Stimulated activated CD4-positive, alpha-beta T cell treated with anti-CD3 and anti-CD28 coated beads, TNF-alpha, amount 100 ng/mL, for 48 hours (primary cell): ENCODE results near the gene CASTOR2.
"Not testable (repeated sequence)": the region's sequence is repeated elsewhere in the genome, so short reads cannot be mapped to it uniquely, and the experiment has no call there.

Source experiments
- DNase-seq, 3 donors: peaks; one replicate each; pipeline ENCODE4 v3.0.0-alpha.2; 2020; ENCODE audit warnings: low read depth in 3 of 3

Gene CASTOR2

DNA sequence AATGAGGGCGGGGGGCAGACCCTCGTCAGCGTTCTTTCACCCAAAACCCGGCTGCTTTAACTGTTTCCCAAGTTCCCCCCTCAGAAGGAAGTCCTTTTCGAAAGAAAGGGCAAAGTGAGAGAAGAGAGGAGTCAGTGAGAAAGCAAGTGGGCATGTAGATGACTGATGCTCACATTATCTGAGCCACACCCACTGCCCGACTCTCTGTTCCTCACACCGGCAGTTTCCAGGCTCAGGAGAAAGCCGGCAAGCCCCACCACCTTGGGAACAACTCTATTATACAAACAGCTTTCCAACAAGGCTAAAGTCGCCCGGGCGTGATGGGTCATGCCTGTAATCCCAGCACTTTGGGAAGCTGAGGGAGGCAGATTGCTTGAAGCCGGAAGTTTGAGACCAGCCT, 86.0 kb downstream of the CASTOR2 start:
- no peak for DNase-seq

DNA sequence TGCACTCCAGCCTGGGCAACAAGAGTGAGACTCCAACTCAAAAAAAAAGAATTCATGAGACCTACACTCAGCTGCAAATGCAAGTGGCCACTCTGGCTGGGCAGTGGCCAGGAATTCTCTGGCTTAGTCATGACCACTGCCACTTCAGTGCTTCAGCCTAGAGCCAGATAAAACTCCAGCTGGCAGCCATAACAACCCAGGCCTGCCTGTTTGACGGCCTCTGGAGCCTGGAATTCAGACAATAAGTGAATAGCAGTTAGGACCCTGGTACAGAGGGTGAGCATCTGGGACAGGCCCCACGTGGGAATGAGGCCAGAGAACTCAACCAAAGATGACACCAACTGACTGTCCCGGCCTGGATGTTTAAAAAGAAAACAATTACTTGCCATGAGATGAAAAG, 90.2 kb downstream of the CASTOR2 start:
- no peak for DNase-seq

DNA sequence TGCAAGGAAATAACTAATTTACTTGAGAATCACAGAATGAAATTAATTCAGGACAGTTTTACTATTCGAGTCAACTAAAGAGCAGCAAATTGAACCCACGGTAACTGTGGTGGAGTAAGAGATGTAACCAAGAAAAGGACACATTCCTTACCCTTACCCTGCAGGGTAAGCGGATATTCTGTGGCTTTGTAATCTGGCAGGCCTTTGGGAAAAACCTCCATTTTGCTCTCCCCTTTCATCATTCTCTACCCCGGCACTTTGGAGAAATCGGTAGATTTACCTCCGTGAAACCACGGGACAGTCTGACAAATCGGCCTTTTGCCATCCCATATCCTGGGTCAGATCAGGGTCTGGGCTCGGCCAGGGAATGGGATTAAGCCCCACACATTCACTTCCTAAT, 90.7 kb downstream of the CASTOR2 start:
- no peak for DNase-seq

DNA sequence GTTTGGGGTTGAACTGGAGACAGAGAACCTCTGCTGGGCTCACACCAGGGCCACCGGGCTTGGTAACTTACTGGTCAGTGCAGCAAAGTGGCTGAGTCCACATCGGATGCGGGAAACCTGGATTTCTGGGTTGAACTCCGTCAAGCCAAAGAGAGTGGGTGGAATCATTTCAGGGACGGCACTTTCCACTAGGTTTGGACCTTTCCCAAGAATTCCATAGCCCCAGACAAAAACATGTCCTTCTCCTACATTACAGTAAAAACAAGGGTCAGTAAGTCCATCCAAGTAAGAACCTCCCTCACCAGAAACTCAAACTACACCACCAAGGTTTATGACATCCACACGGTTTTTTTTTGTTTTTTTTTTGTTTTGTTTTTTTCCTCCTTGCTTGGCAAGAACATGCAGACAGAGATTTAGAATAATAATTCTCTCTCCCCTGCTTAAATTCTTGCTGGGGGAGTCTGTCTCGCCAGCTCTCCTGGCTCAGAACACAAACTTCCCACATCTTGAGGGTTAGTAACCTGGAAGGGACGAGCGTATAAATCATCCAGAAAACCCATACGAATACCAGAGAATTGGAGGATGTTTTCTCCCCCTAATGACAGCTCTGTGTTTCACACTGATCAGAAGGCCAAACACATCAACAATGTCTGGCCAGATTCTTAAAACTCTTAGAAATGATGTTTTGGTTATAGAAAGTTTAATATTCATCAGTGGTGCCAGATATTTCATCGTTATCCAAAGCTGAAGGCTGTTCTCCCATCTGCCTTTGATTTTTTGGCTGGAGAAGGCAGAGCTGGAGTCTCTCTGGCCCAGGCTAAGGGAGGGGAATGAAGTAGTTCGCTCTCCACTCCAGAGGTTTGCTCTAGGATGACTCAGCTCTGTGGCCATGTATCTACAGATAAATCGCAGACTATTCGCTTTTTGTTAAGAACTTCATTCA, 91.6 kb downstream of the CASTOR2 start:
- DNase-seq: no peak

DNA sequence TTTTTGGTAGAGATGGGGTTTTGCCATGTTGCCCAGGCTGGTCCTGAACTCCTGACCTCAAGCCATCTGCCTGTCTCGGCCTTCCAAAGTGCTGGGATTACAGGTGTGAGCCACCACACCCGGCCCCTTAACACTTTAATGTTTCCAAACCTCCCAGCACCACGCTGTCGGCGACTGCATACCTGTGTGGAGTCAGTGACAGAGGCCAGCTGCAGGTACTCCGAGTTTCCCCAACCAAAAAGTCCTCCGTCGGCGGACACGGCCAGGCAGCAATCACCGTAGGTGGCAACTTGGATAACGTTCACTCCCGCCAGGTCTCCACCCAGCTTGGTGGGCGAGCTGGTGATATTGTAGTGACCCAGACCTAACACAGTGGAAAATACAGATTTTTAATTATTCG, 93.9 kb downstream of the CASTOR2 start:
- DNase-seq: no peak

DNA sequence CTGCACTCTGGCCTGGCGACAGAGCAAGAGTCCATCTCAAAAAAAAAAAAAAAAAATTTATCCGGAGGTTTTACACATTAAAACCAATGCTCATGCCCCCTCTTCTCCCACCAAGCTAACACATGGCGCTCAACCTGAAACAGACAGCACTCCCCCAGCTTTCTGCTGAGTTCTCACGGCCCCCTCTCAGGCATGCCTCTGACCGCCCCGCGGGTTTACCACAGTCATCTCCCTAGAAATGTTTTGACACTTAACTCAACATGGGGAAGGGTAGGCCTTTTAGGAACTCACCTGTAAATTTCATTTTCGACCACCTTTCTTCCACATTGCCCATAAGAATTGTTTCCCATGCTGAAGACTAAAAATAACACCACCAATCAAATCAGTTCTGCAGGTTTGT, 99.8 kb downstream of the CASTOR2 start:
- DNase-seq: no peak

DNA sequence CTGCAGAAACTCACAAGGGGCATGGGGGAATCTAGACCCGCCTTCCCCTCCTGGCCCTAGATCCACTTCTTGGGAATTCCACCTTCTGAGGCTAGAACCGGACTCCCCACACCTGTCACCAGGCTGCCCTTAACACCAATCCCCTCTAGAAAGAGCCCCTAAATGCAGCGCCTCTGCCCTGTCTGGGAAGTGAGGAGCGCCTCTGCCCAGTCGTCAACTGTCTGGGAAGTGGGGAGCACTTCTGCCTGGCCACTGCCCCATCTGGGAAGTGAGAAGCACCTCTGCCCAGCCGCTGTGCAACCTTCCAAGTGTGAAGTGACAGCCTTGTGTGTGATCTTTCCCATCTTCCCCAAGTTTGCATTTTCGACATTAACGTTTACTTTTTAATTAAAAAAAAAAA, 100.3 kb downstream of the CASTOR2 start:
- no peak for DNase-seq

DNA sequence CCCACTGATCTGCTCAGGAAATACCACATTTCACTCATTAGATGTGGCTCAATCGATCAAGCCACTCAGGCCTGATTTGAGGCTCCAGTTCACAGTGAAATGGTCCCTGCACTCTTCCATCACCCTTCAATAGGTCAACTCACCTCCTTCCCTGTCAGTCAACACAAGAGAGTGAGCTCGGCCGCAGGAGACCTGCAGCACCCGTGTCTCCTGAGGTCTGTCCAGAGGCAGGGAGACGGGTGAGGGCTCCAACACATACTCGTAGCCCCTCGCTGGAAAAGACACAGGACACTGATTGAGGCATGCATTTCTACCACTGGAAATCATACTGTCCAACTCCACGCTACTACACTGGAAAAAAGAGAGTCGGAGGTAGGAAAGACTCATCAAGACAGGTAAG, 102.0 kb downstream of the CASTOR2 start:
- no peak for DNase-seq

DNA sequence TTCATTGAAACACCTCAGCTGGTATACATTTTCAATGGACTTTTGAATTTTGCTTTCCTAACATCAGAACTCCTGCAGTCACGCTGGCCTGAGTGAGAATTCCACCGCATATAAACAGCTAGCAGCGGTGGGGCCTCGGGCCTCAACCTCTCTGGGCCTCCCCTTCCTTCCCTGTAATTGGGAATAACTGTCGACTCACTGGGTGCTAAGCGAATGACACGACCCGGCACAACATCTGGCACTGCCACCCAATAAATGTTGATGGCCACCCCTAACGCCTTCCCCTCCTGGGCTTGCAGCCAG, 108.4 kb downstream of the CASTOR2 start:
- DNase-seq: no peak

DNA sequence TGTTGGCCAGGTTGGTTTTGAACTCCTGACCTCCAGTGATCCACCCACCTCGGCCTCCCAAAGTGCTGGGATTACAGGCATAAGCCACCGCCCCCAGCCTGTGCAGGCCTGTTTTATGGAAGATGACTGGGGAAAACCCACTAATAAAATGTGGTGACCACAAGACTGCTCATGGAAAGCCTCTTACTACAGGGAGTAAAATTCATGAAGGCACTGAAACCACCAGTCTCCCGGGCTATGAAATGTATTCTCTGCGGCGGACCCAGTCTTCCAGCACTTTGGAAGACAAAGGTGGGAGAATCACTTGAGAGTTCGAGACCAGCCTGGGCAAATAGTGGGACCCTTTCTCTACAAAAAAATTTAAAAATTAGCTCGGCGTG, 109.7 kb downstream of the CASTOR2 start:
- not testable (repeated sequence) for DNase-seq
